Natural killer cell (primary cell): ENCODE results near the gene DDA1. TPM values are rescaled to one million over a fixed set of nuclear protein-coding genes. Genes with fewer than 3 reads are reported as not detected.

ENCODE experiments used
- ATAC-seq, 3 donors: fragments of 150-1000 bp in 2 of 3; fragments of 200-7000 bp in 1 of 3; cut with Tn5 transposase; 1 replicate in 1 of 3; 2 replicates in 2 of 3; pipeline ENCODE4 v1.10.0; 2021; ENCODE audit warnings: mild to moderate bottlenecking in 2 of 3, moderate library complexity in 2 of 3
- DNase-seq, 2 donors: peaks; one replicate each; pipeline versions ENCODE4 v3.0.0 to v3.0.0-alpha.2; 2013 to 2021; ENCODE audit warnings: mixed read lengths in 1 of 2
- H3K27ac ChIP-seq: one replicate; pipeline ENCODE4 v1.5.1; 2013; ENCODE audit warnings: mild to moderate bottlenecking, low read length
- H3K27me3 ChIP-seq: one replicate; pipeline ENCODE4 v1.6.1; 2013; ENCODE audit warnings: low read length; ENCODE audit not compliant: control insufficient read depth, insufficient read depth
- H3K36me3 ChIP-seq: one replicate; pipeline ENCODE4 v1.6.1; 2013; ENCODE audit warnings: low read length; ENCODE audit not compliant: control insufficient read depth, insufficient read depth
- H3K4me1 ChIP-seq: one replicate; pipeline ENCODE4 v1.6.1; 2013; ENCODE audit warnings: low read length; ENCODE audit not compliant: control insufficient read depth, insufficient read depth
- H3K4me3 ChIP-seq: one replicate; pipeline ENCODE4 v1.5.1; 2013; ENCODE audit warnings: low read length
- H3K9me3 ChIP-seq: one replicate; pipeline ENCODE4 v1.6.1; 2013; ENCODE audit warnings: low read length; ENCODE audit not compliant: control insufficient read depth, insufficient read depth
- H3K27ac Mint-ChIP-seq, 2 donors: one replicate each; pipeline ENCODE4 v1.8.0; 2022; ENCODE audit warnings: mild to moderate bottlenecking in 2 of 2, mixed read lengths in 2 of 2, moderate library complexity in 1 of 2
- H3K27me3 Mint-ChIP-seq, 2 donors: one replicate each; pipeline ENCODE4 v1.8.0; 2022; ENCODE audit warnings: low read depth in 2 of 2, mixed read lengths in 2 of 2
- H3K36me3 Mint-ChIP-seq: one replicate; pipeline ENCODE4 v1.8.0; 2022; ENCODE audit warnings: mixed read lengths
- H3K4me1 Mint-ChIP-seq, 2 donors: one replicate each; pipeline ENCODE4 v1.8.0; 2022; ENCODE audit warnings: mixed read lengths in 2 of 2
- H3K4me3 Mint-ChIP-seq: one replicate; pipeline ENCODE4 v1.8.0; 2022; ENCODE audit warnings: mild to moderate bottlenecking, moderate library complexity, mixed read lengths
- H3K9me3 Mint-ChIP-seq, 2 donors: one replicate each; pipeline ENCODE4 v1.8.0; 2022; ENCODE audit warnings: mixed read lengths in 2 of 2
- WGBS: methylation state at CpG from one replicate; pipeline ENCODE4 v1.1.7; 2013; ENCODE audit warnings: missing lambda C conversion rate; ENCODE audit not compliant: insufficient coverage; 5-methylcytosine and 5-hydroxymethylcytosine counted together
- intact Hi-C: fragments of 100-400 bp; cut with micrococcal nuclease; formaldehyde crosslinking; loops from one replicate; pipeline ENCODE4 v1.14.2; 2022
- total RNA-seq, 4 donors: library from RNA; stranded (reverse); fragments of 120-200 nt in 1 of 4; gene quantifications; one replicate each; pipeline versions ENCODE4 v1.2.3 to v1.2.4, GENCODE V29; 2013 to 2022
- TF ChIP-seq, protein P1 (sequence below): fragments of 200-600 bp; IDR thresholded peaks from one replicate; pipeline ENCODE4 v1.8.0; 2022; ENCODE audit warnings: antibody characterized with exemption

The DDA1 gene
- total RNA-seq, 3 donors from 2014 or later (not counting 1 experiment from before 2014, with no cell fraction given), result 32.2 to 42.5 (median 37.7) TPM

DNA sequence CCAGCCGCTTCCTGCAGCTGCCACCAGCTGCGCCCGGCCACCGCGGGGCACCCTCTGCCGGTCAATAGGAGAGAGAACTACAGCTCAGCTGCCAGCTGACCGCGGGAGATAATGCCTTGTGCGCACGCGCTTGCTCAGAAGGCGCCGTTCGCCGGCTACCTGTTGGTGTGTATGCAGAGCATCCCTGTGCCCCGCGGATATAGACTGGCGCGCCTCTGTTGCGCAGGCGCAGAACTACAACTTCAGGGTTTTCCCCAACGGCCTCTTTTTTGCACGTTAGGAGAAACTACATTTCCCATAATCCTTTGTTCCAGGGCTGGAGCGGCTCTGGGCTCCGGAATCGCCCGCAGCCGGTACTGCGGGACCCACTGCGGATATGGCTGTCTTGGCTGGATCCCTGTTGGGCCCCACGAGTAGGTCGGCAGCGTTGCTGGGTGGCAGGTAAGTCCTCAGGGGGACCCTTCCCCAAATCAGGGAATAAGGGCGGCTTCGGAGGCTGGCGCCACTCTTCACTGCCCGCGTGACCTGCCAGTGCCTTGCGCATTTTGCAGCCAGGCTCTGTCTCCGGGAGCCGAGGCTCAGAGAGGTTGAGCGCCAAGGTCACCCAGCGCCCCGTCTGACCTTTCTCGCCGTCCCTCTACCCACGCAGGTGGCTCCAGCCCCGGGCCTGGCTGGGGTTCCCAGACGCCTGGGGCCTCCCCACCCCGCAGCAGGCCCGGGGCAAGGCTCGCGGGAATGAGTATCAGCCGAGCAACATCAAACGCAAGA lies 3.7 kb upstream of the DDA1 start, which contains the start of gene MRPL34:
Gene MRPL34 (plus strand): TSS at position 356 of the 768 bp plus-strand sequence. CDS start 21 bp downstream, at position 377.
- intact Hi-C loops, result loop anchor here (1.0 kb wide), 1 partner anchor 38 kb away; the partner anchor contains the start of gene BABAM1
- Histone ChIP-seq H3K4me1 (peaks cover 54% of the 10 kb centered on the region), H3K36me3 (no peaks in the 10 kb centered on the region), H3K9me3 (no peaks in the 10 kb centered on the region), H3K4me3 (peak within 1 kb of the TSS; percentile 55), H3K27me3 (no peaks in the 10 kb centered on the region), H3K27ac (peak within 1 kb of the TSS; percentile 58)
- Mint-ChIP-seq H3K27ac (peak within 1 kb of the TSS; percentile 81 to 89), H3K27me3 (no peaks in the 10 kb centered on the region), H3K4me1 (peaks cover 32 to 49% of the 10 kb centered on the region in 2 donors), H3K4me3 (peak within 1 kb of the TSS; percentile 82), H3K36me3 (no peaks in the 10 kb centered on the region), H3K9me3 (no peaks in the 10 kb centered on the region)
- DNase-seq, result peak; percentile 86 to 98
- under 1% methylated on average over 55 of the region's 55 CpGs for WGBS
- TF ChIP-seq, protein P1, sequence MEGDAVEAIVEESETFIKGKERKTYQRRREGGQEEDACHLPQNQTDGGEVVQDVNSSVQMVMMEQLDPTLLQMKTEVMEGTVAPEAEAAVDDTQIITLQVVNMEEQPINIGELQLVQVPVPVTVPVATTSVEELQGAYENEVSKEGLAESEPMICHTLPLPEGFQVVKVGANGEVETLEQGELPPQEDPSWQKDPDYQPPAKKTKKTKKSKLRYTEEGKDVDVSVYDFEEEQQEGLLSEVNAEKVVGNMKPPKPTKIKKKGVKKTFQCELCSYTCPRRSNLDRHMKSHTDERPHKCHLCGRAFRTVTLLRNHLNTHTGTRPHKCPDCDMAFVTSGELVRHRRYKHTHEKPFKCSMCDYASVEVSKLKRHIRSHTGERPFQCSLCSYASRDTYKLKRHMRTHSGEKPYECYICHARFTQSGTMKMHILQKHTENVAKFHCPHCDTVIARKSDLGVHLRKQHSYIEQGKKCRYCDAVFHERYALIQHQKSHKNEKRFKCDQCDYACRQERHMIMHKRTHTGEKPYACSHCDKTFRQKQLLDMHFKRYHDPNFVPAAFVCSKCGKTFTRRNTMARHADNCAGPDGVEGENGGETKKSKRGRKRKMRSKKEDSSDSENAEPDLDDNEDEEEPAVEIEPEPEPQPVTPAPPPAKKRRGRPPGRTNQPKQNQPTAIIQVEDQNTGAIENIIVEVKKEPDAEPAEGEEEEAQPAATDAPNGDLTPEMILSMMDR, result peak; percentile 66
- ATAC-seq, result peak; percentile 50 to 78 (median 62)

DNA sequence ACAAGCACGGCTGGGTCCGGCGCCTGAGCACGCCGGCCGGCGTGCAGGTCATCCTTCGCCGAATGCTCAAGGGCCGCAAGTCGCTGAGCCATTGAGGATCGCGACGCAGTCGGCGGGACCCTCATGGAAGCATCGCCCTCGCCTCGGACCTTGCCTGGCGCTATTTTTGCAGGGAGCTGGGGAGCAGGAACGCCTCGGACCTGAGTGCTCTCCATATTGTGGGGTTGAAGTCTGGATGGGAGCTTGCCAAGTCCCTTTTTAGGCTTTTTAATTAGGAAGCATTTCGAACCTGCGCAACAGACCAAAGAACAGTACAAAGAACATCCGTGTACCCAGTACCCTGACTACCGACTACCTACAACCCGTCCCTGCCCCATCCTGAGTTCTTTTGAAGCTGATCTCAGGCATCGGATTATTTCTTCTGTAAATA lies 3.1 kb upstream of the DDA1 start:
- 13% methylated on average over 28 of the region's 28 CpGs for WGBS
- Mint-ChIP-seq H3K4me1 (peaks cover 35 to 52% of the 10 kb centered on the region in 2 donors), H3K27me3 (no peaks in the 10 kb centered on the region), H3K4me3 (peak overlapping the region; percentile 82), H3K36me3 (no peaks in the 10 kb centered on the region), H3K27ac (peak overlapping the region; percentile 81 to 89), H3K9me3 (no peaks in the 10 kb centered on the region)
- Histone ChIP-seq H3K4me1 (peaks cover 56% of the 10 kb centered on the region), H3K27me3 (no peaks in the 10 kb centered on the region), H3K36me3 (no peaks in the 10 kb centered on the region), H3K4me3 (peak overlapping the region; percentile 55), H3K27ac (peak overlapping the region; percentile 58), H3K9me3 (no peaks in the 10 kb centered on the region)
- ATAC-seq (no peak), DNase-seq (no peak)
- TF ChIP-seq, protein P1, result no peak
- intact Hi-C loops, result no loop called here

DNA sequence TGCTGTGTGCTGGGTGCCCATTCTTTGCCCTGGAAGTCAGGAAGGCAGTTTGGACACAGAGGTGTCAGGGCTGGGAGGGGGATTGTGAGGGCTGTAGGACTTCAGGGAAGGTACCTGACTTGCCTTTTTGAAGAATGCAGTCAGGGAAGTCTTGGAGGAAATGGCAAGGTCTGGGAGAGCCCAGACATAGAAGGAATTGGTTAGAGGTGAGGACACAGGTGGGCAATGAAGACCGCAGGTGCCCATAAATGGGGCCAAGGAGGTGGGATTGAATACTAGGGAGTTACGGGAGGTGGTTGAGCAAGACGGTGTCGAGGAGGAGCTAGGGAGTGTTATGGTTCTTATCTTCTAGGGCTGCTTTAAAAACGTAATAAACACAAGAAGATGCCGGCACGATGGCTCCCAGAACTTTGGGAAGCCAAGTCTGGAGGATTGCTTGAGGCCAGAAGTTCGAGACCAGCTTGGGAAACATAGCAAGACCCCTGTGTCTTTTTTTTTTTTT lies 1.4 kb upstream of the DDA1 start:
- Mint-ChIP-seq H3K4me1 (peaks cover 35 to 55% of the 10 kb centered on the region in 2 donors), H3K4me3 (peak overlapping the region; percentile 40), H3K27ac (peak overlapping the region in 1 of 2 donors; percentile 27), H3K9me3 (no peaks in the 10 kb centered on the region), H3K27me3 (no peaks in the 10 kb centered on the region), H3K36me3 (no peaks in the 10 kb centered on the region)
- Histone ChIP-seq H3K27ac (no peak overlapping the region), H3K27me3 (no peaks in the 10 kb centered on the region), H3K36me3 (no peaks in the 10 kb centered on the region), H3K4me1 (peaks cover 45% of the 10 kb centered on the region), H3K9me3 (no peaks in the 10 kb centered on the region), H3K4me3 (no peak overlapping the region)
- intact Hi-C loops, result no loop called here
- WGBS, result 94% methylated on average over 8 of the region's 8 CpGs
- ATAC-seq, result no peak
- no peak for DNase-seq
- TF ChIP-seq, protein P1, result no peak
